GM23338 (cell line): ENCODE results near the gene CNNM3.

Source experiments
- CREB1 ChIP-seq: fragments of 250-450 bp; sonication (Bioruptor Pico); IDR thresholded peaks from 2 replicates; pipeline ENCODE4 v1.5.0; 2020; ENCODE audit warnings: low read depth, mild to moderate bottlenecking, moderate library complexity
- EZH2 ChIP-seq: fragments of 200-600 bp; sonication (generic); IDR thresholded peaks from one replicate; pipeline ENCODE4 v1.8.0; 2017; ENCODE audit warnings: antibody characterized with exemption, mild to moderate bottlenecking, low read depth; ENCODE audit not compliant: unreplicated experiment
- EZH2phosphoT487 ChIP-seq: fragments of 200-600 bp; sonication (generic); IDR thresholded peaks from one replicate; pipeline ENCODE4 v1.8.1; 2018; ENCODE audit warnings: antibody characterized with exemption; ENCODE audit not compliant: unreplicated experiment
- JUNB ChIP-seq: IDR thresholded peaks from one replicate; pipeline ENCODE4 v1.6.1; 2016; ENCODE audit warnings: antibody characterized with exemption; ENCODE audit not compliant: unreplicated experiment
- NANOG ChIP-seq: IDR thresholded peaks from 2 replicates; pipeline ENCODE4 v1.6.1; 2016; ENCODE audit warnings: antibody characterized with exemption, borderline replicate concordance
- POLR2AphosphoS5 ChIP-seq: IDR thresholded peaks from 2 replicates; pipeline ENCODE4 v1.6.1; 2016; ENCODE audit warnings: antibody characterized with exemption, low read depth
- ZNF114 ChIP-seq: fragments of 250-450 bp; sonication (Bioruptor Pico); IDR thresholded peaks from 2 replicates; pipeline ENCODE4 v1.5.0; 2020; ENCODE audit warnings: mild to moderate bottlenecking, moderate library complexity
- ZNF331 ChIP-seq: fragments of 250-450 bp; sonication (Bioruptor Pico); IDR thresholded peaks from 2 replicates; pipeline ENCODE4 v1.5.0; 2020; ENCODE audit warnings: low read depth, mild to moderate bottlenecking, moderate library complexity
- TF ChIP-seq, protein P1 (sequence below), 2 experiments: fragments of 200-600 bp in 1 of 2; sonication (generic) in 1 of 2; conservative IDR thresholded peaks; 2 replicates each; pipeline versions ENCODE4 v1.5.1 to v1.6.1; 2016 to 2017; ENCODE audit warnings: antibody characterized with exemption in 2 of 2, low read depth in 2 of 2, mild to moderate bottlenecking in 2 of 2, moderate library complexity in 1 of 2
- TF ChIP-seq, protein P2 (sequence below): IDR thresholded peaks from 2 replicates; pipeline ENCODE4 v1.6.1; 2016; ENCODE audit warnings: antibody characterized with exemption
- TF ChIP-seq, protein P3 (sequence below): IDR thresholded peaks from one replicate; pipeline ENCODE4 v1.6.1; 2018; ENCODE audit warnings: antibody characterized with exemption; ENCODE audit not compliant: unreplicated experiment
- TF ChIP-seq, protein P4 (sequence below): fragments of 250-450 bp; sonication (Bioruptor Pico); IDR thresholded peaks from 2 replicates; pipeline ENCODE4 v1.5.0; 2020; ENCODE audit warnings: mild to moderate bottlenecking, moderate library complexity

DNA sequence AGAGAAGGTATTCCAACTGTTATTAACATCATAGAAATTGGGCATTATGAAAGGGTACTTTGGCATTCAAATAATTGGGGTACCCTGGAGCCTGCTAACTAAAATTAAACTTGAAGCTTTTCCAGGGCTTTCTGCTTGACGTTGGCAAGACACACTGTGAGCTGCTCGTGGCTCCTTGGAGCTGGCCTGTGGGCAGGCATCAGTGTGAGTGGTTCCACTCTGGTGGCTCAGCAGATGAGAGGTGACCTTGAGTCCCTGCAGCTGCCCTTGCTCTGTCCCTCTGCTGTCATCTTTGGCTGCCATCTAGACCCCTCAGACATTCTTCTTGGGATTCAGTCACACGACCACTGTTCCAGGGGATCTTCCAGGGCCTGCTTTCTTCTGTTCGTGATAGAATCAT, 6.7 kb downstream of the CNNM3 start:
- no peak for TF ChIP-seq EZH2
- no peak for TF ChIP-seq CREB1 (CRISPR knock-in tag)
- TF ChIP-seq, protein P1, sequence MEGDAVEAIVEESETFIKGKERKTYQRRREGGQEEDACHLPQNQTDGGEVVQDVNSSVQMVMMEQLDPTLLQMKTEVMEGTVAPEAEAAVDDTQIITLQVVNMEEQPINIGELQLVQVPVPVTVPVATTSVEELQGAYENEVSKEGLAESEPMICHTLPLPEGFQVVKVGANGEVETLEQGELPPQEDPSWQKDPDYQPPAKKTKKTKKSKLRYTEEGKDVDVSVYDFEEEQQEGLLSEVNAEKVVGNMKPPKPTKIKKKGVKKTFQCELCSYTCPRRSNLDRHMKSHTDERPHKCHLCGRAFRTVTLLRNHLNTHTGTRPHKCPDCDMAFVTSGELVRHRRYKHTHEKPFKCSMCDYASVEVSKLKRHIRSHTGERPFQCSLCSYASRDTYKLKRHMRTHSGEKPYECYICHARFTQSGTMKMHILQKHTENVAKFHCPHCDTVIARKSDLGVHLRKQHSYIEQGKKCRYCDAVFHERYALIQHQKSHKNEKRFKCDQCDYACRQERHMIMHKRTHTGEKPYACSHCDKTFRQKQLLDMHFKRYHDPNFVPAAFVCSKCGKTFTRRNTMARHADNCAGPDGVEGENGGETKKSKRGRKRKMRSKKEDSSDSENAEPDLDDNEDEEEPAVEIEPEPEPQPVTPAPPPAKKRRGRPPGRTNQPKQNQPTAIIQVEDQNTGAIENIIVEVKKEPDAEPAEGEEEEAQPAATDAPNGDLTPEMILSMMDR (conservative IDR thresholded peaks at IDR 0.05; ENCODE audit: low read depth in 2 of 2), result no peak
- TF ChIP-seq POLR2AphosphoS5, result no peak
- TF ChIP-seq, protein P2, sequence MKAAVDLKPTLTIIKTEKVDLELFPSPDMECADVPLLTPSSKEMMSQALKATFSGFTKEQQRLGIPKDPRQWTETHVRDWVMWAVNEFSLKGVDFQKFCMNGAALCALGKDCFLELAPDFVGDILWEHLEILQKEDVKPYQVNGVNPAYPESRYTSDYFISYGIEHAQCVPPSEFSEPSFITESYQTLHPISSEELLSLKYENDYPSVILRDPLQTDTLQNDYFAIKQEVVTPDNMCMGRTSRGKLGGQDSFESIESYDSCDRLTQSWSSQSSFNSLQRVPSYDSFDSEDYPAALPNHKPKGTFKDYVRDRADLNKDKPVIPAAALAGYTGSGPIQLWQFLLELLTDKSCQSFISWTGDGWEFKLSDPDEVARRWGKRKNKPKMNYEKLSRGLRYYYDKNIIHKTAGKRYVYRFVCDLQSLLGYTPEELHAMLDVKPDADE, result no peak
- TF ChIP-seq NANOG, result no peak
- no peak for TF ChIP-seq EZH2phosphoT487
- TF ChIP-seq, protein P3, sequence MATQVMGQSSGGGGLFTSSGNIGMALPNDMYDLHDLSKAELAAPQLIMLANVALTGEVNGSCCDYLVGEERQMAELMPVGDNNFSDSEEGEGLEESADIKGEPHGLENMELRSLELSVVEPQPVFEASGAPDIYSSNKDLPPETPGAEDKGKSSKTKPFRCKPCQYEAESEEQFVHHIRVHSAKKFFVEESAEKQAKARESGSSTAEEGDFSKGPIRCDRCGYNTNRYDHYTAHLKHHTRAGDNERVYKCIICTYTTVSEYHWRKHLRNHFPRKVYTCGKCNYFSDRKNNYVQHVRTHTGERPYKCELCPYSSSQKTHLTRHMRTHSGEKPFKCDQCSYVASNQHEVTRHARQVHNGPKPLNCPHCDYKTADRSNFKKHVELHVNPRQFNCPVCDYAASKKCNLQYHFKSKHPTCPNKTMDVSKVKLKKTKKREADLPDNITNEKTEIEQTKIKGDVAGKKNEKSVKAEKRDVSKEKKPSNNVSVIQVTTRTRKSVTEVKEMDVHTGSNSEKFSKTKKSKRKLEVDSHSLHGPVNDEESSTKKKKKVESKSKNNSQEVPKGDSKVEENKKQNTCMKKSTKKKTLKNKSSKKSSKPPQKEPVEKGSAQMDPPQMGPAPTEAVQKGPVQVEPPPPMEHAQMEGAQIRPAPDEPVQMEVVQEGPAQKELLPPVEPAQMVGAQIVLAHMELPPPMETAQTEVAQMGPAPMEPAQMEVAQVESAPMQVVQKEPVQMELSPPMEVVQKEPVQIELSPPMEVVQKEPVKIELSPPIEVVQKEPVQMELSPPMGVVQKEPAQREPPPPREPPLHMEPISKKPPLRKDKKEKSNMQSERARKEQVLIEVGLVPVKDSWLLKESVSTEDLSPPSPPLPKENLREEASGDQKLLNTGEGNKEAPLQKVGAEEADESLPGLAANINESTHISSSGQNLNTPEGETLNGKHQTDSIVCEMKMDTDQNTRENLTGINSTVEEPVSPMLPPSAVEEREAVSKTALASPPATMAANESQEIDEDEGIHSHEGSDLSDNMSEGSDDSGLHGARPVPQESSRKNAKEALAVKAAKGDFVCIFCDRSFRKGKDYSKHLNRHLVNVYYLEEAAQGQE, result no peak
- TF ChIP-seq, protein P4, sequence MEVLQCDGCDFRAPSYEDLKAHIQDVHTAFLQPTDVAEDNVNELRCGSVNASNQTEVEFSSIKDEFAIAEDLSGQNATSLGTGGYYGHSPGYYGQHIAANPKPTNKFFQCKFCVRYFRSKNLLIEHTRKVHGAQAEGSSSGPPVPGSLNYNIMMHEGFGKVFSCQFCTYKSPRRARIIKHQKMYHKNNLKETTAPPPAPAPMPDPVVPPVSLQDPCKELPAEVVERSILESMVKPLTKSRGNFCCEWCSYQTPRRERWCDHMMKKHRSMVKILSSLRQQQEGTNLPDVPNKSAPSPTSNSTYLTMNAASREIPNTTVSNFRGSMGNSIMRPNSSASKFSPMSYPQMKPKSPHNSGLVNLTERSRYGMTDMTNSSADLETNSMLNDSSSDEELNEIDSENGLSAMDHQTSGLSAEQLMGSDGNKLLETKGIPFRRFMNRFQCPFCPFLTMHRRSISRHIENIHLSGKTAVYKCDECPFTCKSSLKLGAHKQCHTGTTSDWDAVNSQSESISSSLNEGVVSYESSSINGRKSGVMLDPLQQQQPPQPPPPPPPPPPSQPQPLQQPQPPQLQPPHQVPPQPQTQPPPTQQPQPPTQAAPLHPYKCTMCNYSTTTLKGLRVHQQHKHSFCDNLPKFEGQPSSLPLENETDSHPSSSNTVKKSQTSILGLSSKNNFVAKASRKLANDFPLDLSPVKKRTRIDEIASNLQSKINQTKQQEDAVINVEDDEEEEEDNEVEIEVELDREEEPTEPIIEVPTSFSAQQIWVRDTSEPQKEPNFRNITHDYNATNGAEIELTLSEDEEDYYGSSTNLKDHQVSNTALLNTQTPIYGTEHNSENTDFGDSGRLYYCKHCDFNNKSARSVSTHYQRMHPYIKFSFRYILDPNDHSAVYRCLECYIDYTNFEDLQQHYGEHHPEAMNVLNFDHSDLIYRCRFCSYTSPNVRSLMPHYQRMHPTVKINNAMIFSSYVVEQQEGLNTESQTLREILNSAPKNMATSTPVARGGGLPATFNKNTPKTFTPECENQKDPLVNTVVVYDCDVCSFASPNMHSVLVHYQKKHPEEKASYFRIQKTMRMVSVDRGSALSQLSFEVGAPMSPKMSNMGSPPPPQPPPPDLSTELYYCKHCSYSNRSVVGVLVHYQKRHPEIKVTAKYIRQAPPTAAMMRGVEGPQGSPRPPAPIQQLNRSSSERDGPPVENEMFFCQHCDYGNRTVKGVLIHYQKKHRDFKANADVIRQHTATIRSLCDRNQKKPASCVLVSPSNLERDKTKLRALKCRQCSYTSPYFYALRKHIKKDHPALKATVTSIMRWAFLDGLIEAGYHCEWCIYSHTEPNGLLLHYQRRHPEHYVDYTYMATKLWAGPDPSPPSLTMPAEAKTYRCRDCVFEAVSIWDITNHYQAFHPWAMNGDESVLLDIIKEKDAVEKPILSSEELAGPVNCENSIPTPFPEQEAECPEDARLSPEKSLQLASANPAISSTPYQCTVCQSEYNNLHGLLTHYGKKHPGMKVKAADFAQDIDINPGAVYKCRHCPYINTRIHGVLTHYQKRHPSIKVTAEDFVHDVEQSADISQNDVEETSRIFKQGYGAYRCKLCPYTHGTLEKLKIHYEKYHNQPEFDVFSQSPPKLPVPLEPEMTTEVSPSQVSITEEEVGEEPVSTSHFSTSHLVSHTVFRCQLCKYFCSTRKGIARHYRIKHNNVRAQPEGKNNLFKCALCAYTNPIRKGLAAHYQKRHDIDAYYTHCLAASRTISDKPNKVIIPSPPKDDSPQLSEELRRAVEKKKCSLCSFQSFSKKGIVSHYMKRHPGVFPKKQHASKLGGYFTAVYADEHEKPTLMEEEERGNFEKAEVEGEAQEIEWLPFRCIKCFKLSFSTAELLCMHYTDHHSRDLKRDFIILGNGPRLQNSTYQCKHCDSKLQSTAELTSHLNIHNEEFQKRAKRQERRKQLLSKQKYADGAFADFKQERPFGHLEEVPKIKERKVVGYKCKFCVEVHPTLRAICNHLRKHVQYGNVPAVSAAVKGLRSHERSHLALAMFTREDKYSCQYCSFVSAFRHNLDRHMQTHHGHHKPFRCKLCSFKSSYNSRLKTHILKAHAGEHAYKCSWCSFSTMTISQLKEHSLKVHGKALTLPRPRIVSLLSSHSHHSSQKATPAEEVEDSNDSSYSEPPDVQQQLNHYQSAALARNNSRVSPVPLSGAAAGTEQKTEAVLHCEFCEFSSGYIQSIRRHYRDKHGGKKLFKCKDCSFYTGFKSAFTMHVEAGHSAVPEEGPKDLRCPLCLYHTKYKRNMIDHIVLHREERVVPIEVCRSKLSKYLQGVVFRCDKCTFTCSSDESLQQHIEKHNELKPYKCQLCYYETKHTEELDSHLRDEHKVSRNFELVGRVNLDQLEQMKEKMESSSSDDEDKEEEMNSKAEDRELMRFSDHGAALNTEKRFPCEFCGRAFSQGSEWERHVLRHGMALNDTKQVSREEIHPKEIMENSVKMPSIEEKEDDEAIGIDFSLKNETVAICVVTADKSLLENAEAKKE (CRISPR knock-in tag), result no peak
- no peak for TF ChIP-seq ZNF331
- TF ChIP-seq JUNB, result no peak
- TF ChIP-seq ZNF114 (CRISPR knock-in tag), result no peak
